ENCODE measurements around the gene HSD17B13.

Gene HSD17B13

DNA sequence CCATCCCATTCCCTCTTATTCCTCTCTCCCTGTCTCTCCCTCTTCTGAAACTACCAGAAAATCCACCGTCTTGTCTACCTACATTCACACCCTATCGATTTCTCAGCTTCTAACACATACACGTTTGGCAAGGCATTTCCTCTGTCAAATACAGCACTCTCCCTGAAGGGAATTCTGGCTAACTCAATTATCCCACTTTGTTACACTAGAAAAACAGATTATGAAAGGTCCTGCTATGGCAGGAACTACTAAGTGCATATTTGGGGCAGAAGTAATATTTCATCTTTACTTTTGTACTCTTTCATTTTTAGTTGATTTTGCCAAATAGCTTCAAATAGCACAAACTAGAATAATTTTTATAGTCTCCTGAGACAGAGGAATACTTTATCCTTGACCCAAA, 55.7 kb downstream of the HSD17B13 start:
- no peak for DNase-seq (ENCODE audit: low read depth)

GRCh38 chr4:87262886-87263285, 59.8 kb downstream of the HSD17B13 start:
- DNase-seq (ENCODE audit: low read depth): no peak

- no peak for DNase-seq (ENCODE audit: low read depth)
Observed at GRCh38 chr4:87260477-87260876, 62.2 kb downstream of the HSD17B13 start.

DNA sequence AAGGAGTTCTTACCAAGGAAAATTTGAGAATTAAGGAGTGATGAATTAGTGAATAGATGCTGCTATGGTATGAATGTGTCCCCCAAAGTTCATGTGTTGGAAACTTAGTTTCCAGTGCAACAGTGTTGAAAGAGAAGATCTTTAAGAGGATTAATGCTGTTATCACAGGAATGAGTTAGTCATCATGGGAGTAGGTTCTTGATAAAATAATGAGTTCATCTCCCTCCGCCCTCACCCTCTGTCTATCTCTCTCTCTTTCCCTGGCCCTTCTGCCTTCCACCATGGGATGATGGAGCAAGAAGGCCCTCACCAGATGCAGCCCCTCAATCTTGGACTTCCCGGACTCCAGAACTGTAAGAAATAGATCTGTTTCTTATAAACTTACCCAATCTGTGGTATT, 64.0 kb downstream of the HSD17B13 start:
- no peak for DNase-seq (ENCODE audit: low read depth)

DNA sequence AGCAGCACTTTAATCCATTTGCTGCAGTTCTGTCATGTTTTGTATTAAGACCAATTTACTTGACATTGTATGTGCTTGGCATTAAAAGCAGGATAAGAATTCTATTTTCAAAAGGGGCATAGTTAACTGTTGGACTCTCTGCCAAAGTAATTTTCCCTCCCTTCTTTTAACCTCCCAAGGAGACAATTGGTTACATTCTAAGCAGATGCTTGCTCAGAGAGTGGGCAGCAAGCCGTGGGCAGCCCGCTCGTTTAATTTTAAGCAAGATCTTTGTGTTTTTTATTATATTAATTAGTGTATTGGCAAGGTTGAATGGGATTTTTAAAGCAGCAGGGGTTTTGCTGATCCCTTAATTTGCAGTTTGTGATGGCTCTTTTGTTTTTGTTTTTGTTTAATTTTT, 65.2 kb downstream of the HSD17B13 start:
- no peak for DNase-seq (ENCODE audit: low read depth)

GRCh38 chr4:87255755-87256154, 66.9 kb downstream of the HSD17B13 start:
- DNase-seq (ENCODE audit: low read depth): no peak

Measured in HS-27A (cell line).